MG63 (cell line): ENCODE results near the gene C14orf132. TPM values are rescaled to one million over a fixed set of nuclear protein-coding genes. Genes with fewer than 3 reads are reported as not detected.
A peak's percentile ranks its signal among the peaks of the same experiment; 100 is the strongest.

Experiments used
- DNase-seq: peaks from one replicate; pipeline ENCODE4 v3.0.0-alpha.2; 2020
- H3K27me3 ChIP-seq: fragments of 250-450 bp; sonication (Bioruptor Pico); 2 replicates; pipeline ENCODE4 v1.5.1; 2020; ENCODE audit warnings: mild to moderate bottlenecking, moderate library complexity
- H3K36me3 ChIP-seq: fragments of 250-450 bp; sonication (Bioruptor Pico); 2 replicates; pipeline ENCODE4 v1.5.1; 2020; ENCODE audit warnings: mild to moderate bottlenecking, moderate library complexity
- H3K4me3 ChIP-seq: fragments of 250-450 bp; sonication (Bioruptor Pico); 2 replicates; pipeline ENCODE4 v1.5.1; 2020; ENCODE audit warnings: mild to moderate bottlenecking, moderate library complexity
- H3K9me3 ChIP-seq: fragments of 250-450 bp; sonication (Bioruptor Pico); 2 replicates; pipeline ENCODE4 v1.5.1; 2020; ENCODE audit warnings: mild to moderate bottlenecking, moderate library complexity
- total RNA-seq: library from RNA; depleted of rRNA; stranded (reverse); fragments of >200 nt; shearing (Covaris generic); gene quantifications from 2 replicates; pipeline ENCODE4 v1.2.3, GENCODE V29; 2014; ENCODE audit warnings: low replicate concordance

Gene C14orf132
- total RNA-seq, 1 experiment from 2014 or later, result 3.8 TPM

- H3K36me3 ChIP-seq, result no peaks in the 10 kb centered on the region
- peaks cover 4% of the 10 kb centered on the region for H3K9me3 ChIP-seq
- H3K27me3 ChIP-seq, result no peaks in the 10 kb centered on the region
- no peak for DNase-seq
- no peak overlapping the region for H3K4me3 ChIP-seq
These were observed 72.9 kb downstream of the C14orf132 start for GRCh38 chr14:96112032-96112431.

GRCh38 chr14:96114002-96114401 is 74.8 kb downstream of the C14orf132 start:
- H3K27me3 ChIP-seq, result no peaks in the 10 kb centered on the region
- H3K4me3 ChIP-seq, result no peak overlapping the region
- H3K9me3 ChIP-seq, result peaks cover 4% of the 10 kb centered on the region
- no peak for DNase-seq
- H3K36me3 ChIP-seq, result no peaks in the 10 kb centered on the region

GRCh38 chr14:96117101-96117897 is 78.1 kb downstream of the C14orf132 start:
- Histone ChIP-seq H3K4me3 (no peak overlapping the region), H3K9me3 (peaks cover 4% of the 10 kb centered on the region), H3K36me3 (no peaks in the 10 kb centered on the region), H3K27me3 (no peaks in the 10 kb centered on the region)
- no peak for DNase-seq

GRCh38 chr14:96117960-96118359 is 78.8 kb downstream of the C14orf132 start:
- Histone ChIP-seq H3K9me3 (peaks cover 4% of the 10 kb centered on the region), H3K4me3 (no peak overlapping the region), H3K36me3 (no peaks in the 10 kb centered on the region), H3K27me3 (no peaks in the 10 kb centered on the region)
- no peak for DNase-seq

DNA sequence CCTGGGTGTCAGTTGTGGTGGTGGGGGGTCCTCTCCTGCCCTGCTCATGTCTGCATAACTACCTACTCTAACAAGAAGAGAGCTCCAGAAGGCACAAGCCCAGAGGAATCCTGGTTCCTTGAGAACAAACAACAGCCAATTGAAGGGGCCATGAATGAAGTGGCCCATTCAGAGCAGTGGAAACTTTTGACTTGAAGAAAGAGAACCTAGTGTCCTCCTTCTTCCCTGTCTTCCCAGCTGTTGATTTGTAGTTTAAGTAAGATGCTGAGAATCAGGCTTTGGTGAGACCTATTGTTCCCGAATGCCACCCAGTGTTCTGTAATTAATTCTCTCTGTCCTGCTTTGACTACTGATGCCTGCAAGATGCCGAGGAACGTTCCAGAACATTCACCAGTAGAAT is 79.2 kb downstream of the C14orf132 start:
- DNase-seq, result no peak
- Histone ChIP-seq H3K36me3 (no peaks in the 10 kb centered on the region), H3K27me3 (no peaks in the 10 kb centered on the region), H3K4me3 (no peak overlapping the region), H3K9me3 (peaks cover 4% of the 10 kb centered on the region)

GRCh38 chr14:96119947-96120346 is 80.8 kb downstream of the C14orf132 start:
- Histone ChIP-seq H3K27me3 (no peaks in the 10 kb centered on the region), H3K9me3 (no peaks in the 10 kb centered on the region), H3K36me3 (no peaks in the 10 kb centered on the region), H3K4me3 (no peak overlapping the region)
- no peak for DNase-seq

DNA sequence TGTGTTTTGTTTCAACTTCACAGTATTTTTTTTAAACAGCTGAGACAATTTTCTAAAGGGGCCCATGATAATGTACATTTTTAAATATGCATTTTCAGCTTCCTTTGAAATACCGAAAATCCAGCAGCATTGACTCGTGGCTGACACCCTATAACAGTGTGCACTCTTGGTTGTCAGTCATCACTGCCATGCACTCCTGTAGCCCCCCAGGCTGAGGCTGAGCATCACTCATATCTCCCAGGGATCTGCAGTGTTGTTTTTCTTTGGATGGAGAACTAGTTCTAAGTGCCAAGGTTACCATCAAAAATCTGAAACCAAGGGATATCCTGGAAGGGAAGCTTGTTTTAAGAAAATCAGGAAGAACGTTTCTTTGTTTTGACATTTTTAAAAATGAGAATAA is 81.2 kb downstream of the C14orf132 start:
- no peak for DNase-seq
- Histone ChIP-seq H3K9me3 (no peaks in the 10 kb centered on the region), H3K4me3 (no peak overlapping the region), H3K36me3 (no peaks in the 10 kb centered on the region), H3K27me3 (no peaks in the 10 kb centered on the region)

DNA sequence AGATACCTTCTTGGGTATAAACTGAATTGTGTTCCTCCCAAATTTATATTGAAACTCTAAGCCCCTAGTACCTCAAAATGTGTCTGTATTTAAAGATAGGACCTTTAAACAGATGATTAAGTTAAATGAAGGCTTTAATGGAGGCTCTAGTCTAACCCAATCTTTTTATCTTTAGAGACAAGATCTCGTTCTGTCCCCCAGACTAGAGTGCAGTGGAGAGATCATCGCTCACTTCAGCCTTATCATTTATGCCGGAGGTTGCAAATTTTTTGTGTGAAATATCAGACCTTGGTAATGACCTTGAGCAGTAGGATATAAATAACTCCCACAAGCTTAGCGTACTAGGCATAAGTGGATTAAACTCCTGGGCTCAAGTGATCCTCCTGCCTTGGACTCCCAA is 81.8 kb downstream of the C14orf132 start:
- Histone ChIP-seq H3K27me3 (no peaks in the 10 kb centered on the region), H3K4me3 (no peak overlapping the region), H3K9me3 (no peaks in the 10 kb centered on the region), H3K36me3 (no peaks in the 10 kb centered on the region)
- no peak for DNase-seq

GRCh38 chr14:96121660-96122395 is 82.7 kb downstream of the C14orf132 start:
- no peaks in the 10 kb centered on the region for H3K36me3 ChIP-seq
- peak; percentile 37 for DNase-seq
- H3K9me3 ChIP-seq, result no peaks in the 10 kb centered on the region
- no peak overlapping the region for H3K4me3 ChIP-seq
- H3K27me3 ChIP-seq, result no peaks in the 10 kb centered on the region

DNA sequence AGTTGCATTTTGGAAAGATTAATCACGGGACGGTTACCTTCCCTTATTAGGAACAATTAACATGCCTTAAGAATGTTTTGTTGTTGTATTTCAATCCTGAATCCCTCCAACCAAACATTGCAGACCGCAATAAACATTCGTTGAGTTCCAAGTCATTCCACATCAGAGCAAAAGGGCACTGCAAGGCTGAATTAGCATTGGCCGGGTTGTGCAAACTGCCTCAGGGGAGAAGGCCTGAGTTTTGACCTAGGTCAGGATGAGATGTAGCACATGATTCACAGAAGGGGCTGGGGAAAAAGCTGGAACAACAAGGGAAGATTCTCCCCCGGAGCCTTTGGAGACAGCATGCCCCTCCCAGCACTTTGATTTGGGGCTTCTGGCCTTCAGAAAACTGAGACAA is 83.3 kb downstream of the C14orf132 start:
- Histone ChIP-seq H3K36me3 (no peaks in the 10 kb centered on the region), H3K27me3 (no peaks in the 10 kb centered on the region), H3K4me3 (no peak overlapping the region), H3K9me3 (no peaks in the 10 kb centered on the region)
- peak; percentile 67 for DNase-seq

DNA sequence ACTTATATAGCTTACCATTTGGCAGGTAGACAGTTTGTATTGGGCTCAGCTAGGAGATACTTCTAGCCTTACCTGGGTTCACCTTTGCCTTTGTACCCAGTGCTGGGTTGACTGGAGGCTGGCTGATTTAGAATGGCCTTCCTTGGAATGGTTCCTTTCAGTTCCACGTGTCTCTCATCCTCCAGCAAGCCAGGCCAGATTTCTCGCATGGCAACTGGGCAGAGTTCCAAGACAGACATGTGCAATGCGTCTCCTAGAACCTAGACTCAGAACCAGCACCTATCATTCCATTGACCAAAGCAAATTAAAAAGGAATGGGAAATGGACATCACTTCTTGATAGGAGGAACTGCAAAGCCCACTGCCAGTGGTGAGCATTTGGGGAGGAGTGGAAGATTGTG is 86.4 kb downstream of the C14orf132 start:
- no peak for DNase-seq
- Histone ChIP-seq H3K4me3 (no peak overlapping the region), H3K9me3 (no peaks in the 10 kb centered on the region), H3K36me3 (no peaks in the 10 kb centered on the region), H3K27me3 (no peaks in the 10 kb centered on the region)

GRCh38 chr14:96126339-96126782 is 87.2 kb downstream of the C14orf132 start:
- Histone ChIP-seq H3K9me3 (no peaks in the 10 kb centered on the region), H3K4me3 (no peak overlapping the region), H3K36me3 (no peaks in the 10 kb centered on the region), H3K27me3 (no peaks in the 10 kb centered on the region)
- DNase-seq, result no peak

DNA sequence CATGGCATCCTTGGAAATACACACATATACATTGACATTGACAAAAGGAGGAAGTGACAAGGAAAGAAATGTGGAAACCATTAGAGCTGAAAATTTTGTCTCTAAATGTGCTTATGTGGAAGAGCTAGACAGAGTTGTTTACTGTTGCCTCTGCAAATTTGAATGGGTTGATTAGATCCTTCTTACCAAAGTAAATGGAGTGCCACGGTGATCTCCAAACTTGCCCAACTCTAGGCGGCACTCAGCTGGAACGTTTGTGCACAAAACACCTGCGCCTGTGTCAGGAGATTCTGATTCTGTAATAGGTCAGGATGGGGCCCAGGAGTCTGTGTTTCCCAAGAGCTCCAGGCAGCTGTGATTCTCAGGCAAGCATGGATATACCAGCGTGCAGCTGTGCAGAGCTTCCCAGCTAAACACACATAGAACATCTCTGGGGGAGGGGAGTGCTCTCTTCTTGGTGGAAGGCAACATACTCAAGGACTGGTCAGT is 87.7 kb downstream of the C14orf132 start:
- no peaks in the 10 kb centered on the region for H3K9me3 ChIP-seq
- H3K4me3 ChIP-seq, result no peak overlapping the region
- no peaks in the 10 kb centered on the region for H3K27me3 ChIP-seq
- no peak for DNase-seq
- no peaks in the 10 kb centered on the region for H3K36me3 ChIP-seq

DNA sequence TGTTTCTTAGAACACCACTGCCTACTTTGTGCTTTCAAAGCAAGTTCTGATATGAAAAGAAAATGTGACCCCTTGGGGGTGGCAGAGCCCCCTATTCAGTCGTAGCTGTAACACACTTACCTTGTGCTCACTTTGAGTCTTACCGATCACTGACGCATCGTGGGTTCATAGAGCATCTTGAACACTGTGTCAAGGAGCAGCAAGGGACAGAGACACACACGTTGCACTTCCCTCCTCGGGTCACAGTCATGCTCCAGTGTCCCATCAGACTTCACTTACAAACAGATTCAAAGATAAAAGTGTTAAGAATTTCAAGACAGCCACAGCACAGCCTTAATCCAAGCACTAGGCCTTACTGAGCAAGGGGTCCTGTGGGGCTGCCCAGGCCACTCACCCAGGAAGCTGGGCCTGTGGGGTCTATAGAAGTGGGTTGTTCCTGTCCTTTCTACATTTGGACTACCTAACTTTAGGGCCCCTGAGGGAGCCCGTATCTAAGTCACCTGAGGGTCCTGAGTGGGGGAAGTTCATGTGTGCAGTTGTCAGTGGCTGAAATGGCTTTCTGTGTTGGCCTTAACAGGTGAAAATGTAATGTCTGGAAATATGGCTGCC is 90.1 kb downstream of the C14orf132 start:
- no peaks in the 10 kb centered on the region for H3K36me3 ChIP-seq
- H3K27me3 ChIP-seq, result no peaks in the 10 kb centered on the region
- no peak for DNase-seq
- H3K4me3 ChIP-seq, result no peak overlapping the region
- no peaks in the 10 kb centered on the region for H3K9me3 ChIP-seq

- no peaks in the 10 kb centered on the region for H3K9me3 ChIP-seq
These were observed 91.2 kb downstream of the C14orf132 start for GRCh38 chr14:96130391-96130790.

GRCh38 chr14:96130854-96131253 is 91.7 kb downstream of the C14orf132 start:
- H3K9me3 ChIP-seq, result no peaks in the 10 kb centered on the region
- no peaks in the 10 kb centered on the region for H3K36me3 ChIP-seq
- no peak overlapping the region for H3K4me3 ChIP-seq
- no peaks in the 10 kb centered on the region for H3K27me3 ChIP-seq
- DNase-seq, result peak; percentile 67

More at GRCh38 chr14:96130391-96130790, 91.2 kb downstream of the C14orf132 start:
- H3K4me3 ChIP-seq, result no peak overlapping the region
- no peak for DNase-seq
- no peaks in the 10 kb centered on the region for H3K36me3 ChIP-seq
- H3K27me3 ChIP-seq, result no peaks in the 10 kb centered on the region

DNA sequence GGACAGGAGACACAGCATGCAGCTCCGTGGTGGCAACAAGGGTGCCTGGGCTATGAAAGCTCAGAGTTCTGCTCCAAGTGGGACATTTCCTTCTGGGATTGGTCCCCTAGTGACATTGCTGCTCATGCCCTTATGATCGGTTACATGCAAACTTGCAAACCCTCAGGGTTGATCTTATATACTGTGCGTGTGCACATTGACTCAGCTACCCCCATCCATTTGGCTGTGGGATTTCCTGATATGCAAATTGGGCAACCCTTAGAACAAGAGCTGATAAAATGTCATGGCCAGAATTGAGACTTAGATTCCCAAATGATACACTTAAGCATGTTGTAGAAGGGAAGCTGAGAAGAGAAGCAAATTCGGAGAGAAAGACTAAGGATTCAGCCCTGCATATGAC is 92.7 kb downstream of the C14orf132 start:
- Histone ChIP-seq H3K27me3 (no peaks in the 10 kb centered on the region), H3K36me3 (no peaks in the 10 kb centered on the region), H3K4me3 (no peak overlapping the region), H3K9me3 (no peaks in the 10 kb centered on the region)
- no peak for DNase-seq
